ENCODE results near the gene TRIM33. TPM values are rescaled to one million over a fixed set of nuclear protein-coding genes. Genes with fewer than 3 reads are reported as not detected.

The TRIM33 gene
- total and polyA plus RNA-seq, 2 of the 13 experiments (the other 11 are each of a cell fraction or from before 2014, with no cell fraction given): 35.5 to 42.2 TPM

DNA sequence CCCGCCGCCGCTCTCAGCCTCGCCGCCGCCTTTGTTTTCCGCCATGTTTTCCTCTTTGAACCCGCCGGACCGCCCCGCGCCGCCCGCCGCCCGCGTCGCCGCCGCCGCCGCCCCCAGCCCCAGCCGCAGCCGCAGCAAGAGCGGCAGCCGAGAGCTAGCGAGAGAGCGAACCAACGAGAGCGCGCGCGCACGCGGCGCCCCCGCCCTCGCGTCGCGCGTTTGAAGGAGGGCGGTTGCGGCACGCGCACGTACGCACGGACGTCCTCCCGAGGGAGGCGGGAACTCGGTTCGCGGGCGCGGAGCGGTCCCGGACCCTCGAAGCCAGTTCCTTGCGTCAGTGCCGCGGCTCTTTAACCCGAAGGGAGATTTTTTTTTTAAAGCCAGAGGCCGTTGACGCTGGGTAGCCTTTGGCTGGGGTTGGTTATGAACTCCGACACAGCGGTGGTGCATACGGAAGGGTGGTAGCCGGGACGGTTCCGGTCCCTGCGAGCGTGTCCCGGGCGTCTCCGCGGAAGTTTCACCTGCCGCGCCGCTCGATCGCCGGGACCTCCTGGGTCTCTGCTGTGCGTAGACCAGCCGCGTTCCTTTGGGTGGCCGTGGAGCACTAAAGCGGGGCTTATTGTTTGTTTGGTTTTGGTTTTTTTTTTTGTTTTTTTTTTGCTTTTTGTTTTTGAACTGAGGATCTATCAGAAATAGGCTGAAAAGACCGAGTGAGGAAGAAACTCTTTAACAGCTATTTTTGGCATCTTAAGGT lies at the start of gene TRIM33 (continued):
- TF ChIP-seq, protein P1, sequence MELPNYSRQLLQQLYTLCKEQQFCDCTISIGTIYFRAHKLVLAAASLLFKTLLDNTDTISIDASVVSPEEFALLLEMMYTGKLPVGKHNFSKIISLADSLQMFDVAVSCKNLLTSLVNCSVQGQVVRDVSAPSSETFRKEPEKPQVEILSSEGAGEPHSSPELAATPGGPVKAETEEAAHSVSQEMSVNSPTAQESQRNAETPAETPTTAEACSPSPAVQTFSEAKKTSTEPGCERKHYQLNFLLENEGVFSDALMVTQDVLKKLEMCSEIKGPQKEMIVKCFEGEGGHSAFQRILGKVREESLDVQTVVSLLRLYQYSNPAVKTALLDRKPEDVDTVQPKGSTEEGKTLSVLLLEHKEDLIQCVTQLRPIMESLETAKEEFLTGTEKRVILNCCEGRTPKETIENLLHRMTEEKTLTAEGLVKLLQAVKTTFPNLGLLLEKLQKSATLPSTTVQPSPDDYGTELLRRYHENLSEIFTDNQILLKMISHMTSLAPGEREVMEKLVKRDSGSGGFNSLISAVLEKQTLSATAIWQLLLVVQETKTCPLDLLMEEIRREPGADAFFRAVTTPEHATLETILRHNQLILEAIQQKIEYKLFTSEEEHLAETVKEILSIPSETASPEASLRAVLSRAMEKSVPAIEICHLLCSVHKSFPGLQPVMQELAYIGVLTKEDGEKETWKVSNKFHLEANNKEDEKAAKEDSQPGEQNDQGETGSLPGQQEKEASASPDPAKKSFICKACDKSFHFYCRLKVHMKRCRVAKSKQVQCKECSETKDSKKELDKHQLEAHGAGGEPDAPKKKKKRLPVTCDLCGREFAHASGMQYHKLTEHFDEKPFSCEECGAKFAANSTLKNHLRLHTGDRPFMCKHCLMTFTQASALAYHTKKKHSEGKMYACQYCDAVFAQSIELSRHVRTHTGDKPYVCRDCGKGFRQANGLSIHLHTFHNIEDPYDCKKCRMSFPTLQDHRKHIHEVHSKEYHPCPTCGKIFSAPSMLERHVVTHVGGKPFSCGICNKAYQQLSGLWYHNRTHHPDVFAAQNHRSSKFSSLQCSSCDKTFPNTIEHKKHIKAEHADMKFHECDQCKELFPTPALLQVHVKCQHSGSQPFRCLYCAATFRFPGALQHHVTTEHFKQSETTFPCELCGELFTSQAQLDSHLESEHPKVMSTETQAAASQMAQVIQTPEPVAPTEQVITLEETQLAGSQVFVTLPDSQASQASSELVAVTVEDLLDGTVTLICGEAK (IDR thresholded peaks at IDR 0.05): no peak
- TF ChIP-seq, protein P1 (CRISPR knock-in tag; IDR thresholded peaks at IDR 0.05): peak; percentile 62; the same call in 1 of the 2 replicates
- TF ChIP-seq, protein P2, sequence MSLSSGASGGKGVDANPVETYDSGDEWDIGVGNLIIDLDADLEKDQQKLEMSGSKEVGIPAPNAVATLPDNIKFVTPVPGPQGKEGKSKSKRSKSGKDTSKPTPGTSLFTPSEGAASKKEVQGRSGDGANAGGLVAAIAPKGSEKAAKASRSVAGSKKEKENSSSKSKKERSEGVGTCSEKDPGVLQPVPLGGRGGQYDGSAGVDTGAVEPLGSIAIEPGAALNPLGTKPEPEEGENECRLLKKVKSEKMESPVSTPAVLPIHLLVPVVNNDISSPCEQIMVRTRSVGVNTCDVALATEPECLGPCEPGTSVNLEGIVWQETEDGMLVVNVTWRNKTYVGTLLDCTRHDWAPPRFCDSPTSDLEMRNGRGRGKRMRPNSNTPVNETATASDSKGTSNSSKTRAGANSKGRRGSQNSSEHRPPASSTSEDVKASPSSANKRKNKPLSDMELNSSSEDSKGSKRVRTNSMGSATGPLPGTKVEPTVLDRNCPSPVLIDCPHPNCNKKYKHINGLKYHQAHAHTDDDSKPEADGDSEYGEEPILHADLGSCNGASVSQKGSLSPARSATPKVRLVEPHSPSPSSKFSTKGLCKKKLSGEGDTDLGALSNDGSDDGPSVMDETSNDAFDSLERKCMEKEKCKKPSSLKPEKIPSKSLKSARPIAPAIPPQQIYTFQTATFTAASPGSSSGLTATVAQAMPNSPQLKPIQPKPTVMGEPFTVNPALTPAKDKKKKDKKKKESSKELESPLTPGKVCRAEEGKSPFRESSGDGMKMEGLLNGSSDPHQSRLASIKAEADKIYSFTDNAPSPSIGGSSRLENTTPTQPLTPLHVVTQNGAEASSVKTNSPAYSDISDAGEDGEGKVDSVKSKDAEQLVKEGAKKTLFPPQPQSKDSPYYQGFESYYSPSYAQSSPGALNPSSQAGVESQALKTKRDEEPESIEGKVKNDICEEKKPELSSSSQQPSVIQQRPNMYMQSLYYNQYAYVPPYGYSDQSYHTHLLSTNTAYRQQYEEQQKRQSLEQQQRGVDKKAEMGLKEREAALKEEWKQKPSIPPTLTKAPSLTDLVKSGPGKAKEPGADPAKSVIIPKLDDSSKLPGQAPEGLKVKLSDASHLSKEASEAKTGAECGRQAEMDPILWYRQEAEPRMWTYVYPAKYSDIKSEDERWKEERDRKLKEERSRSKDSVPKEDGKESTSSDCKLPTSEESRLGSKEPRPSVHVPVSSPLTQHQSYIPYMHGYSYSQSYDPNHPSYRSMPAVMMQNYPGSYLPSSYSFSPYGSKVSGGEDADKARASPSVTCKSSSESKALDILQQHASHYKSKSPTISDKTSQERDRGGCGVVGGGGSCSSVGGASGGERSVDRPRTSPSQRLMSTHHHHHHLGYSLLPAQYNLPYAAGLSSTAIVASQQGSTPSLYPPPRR (CRISPR knock-in tag; IDR thresholded peaks at IDR 0.05; ENCODE audit: borderline replicate concordance): peak; percentile 69
- TF ChIP-seq RBFOX2 (IDR thresholded peaks at IDR 0.05; ENCODE audit: low read depth, low read length) (peak; percentile 79), SNAPC2 (CRISPR knock-in tag; IDR thresholded peaks at IDR 0.05) (no peak), ZNF713 (CRISPR knock-in tag; IDR thresholded peaks at IDR 0.05) (0 out of 2 replicates have a peak, but pooled peaks have one; percentile 79), MIER3 (CRISPR knock-in tag; IDR thresholded peaks at IDR 0.05; ENCODE audit: borderline replicate concordance) (no peak), XRCC5 (optimal IDR thresholded peaks at IDR 0.05; ENCODE audit: low read length) (no peak), HOXD1 (CRISPR knock-in tag; IDR thresholded peaks at IDR 0.05) (peak; percentile 40; the same call in 1 of the 2 replicates), ISX (CRISPR knock-in tag; conservative IDR thresholded peaks at IDR 0.05) (no peak), FOXK1 (CRISPR knock-in tag; IDR thresholded peaks at IDR 0.05; ENCODE audit: borderline replicate concordance, low read depth) (peak; percentile 65; the same call in 1 of the 2 replicates), ZFP37 (CRISPR knock-in tag; IDR thresholded peaks at IDR 0.05; ENCODE audit: borderline replicate concordance) (no peak), NFE2 (CRISPR knock-in tag; IDR thresholded peaks at IDR 0.05) (no peak), ZFP62 (CRISPR knock-in tag; IDR thresholded peaks at IDR 0.05) (no peak), ZSCAN22 (CRISPR knock-in tag; IDR thresholded peaks at IDR 0.05) (no peak), ZNF121 (CRISPR knock-in tag; IDR thresholded peaks at IDR 0.05) (no peak), BORCS8-MEF2B (CRISPR knock-in tag; IDR thresholded peaks at IDR 0.05) (peak; percentile 59)
